BLaER1 (cell line): Measurements from ENCODE around the gene ATP5PB.
A peak's percentile ranks its signal among the peaks of the same experiment; 100 is the strongest.

Source experiments
- H3K27ac ChIP-seq: shearing (Covaris generic); formaldehyde crosslinking; 2 replicates; pipeline ENCODE4 v1.8.1; 2022
- H3K27me3 ChIP-seq: shearing (Covaris generic); formaldehyde crosslinking; 2 replicates; pipeline ENCODE4 v1.8.1; 2022
- H3K36me3 ChIP-seq: shearing (Covaris generic); formaldehyde crosslinking; 2 replicates; pipeline ENCODE4 v1.8.1; 2022
- H3K4me1 ChIP-seq: shearing (Covaris generic); formaldehyde crosslinking; 2 replicates; pipeline ENCODE4 v1.8.1; 2022
- H3K4me2 ChIP-seq: shearing (Covaris generic); formaldehyde crosslinking; 2 replicates; pipeline ENCODE4 v1.8.1; 2022
- H3K4me3 ChIP-seq: shearing (Covaris generic); formaldehyde crosslinking; 2 replicates; pipeline ENCODE4 v1.8.1; 2022
- H3K9ac ChIP-seq: shearing (Covaris generic); formaldehyde crosslinking; 2 replicates; pipeline ENCODE4 v1.8.1; 2022
- H3K9me3 ChIP-seq: shearing (Covaris generic); formaldehyde crosslinking; 2 replicates; pipeline ENCODE4 v1.8.1; 2022
- H4K20me1 ChIP-seq: shearing (Covaris generic); formaldehyde crosslinking; 2 replicates; pipeline ENCODE4 v1.8.1; 2022
- Cebpa-rat ChIP-seq: shearing (Covaris generic); IDR thresholded peaks from 2 replicates; pipeline ENCODE4 v1.8.1; 2022

ATP5PB gene

DNA sequence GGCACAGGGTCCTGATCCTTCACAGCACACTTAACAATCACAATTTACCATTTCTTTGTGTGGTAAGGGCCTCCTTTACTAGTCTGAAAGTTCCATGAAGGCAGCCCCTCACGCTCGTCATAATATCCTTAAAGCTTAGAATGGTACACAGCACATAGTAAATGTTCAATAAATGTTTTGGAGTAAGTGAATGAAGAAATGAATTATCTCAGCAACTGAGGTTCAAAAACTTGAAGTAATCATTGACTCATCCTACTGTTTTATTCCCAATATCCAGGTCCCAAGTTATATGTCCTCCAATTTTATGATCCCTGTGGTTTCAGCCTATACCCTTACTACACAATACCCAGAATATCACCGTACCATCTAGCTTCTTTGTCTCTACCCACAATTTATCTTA lies 22.3 kb downstream of the ATP5PB start:
- peaks cover 34% of the 10 kb centered on the region for H3K36me3 ChIP-seq
- peak overlapping the region; percentile 55 for H3K27ac ChIP-seq
- peak overlapping the region; percentile 16; the same call in 1 of the 2 replicates for H3K9ac ChIP-seq
- no peaks in the 10 kb centered on the region for H4K20me1 ChIP-seq
- TF ChIP-seq Cebpa-rat, result no peak
- no peaks in the 10 kb centered on the region for H3K9me3 ChIP-seq
- H3K27me3 ChIP-seq, result no peaks in the 10 kb centered on the region
- peak overlapping the region; percentile 75 for H3K4me2 ChIP-seq
- H3K4me1 ChIP-seq, result peaks cover 45% of the 10 kb centered on the region
- no peak overlapping the region for H3K4me3 ChIP-seq

DNA sequence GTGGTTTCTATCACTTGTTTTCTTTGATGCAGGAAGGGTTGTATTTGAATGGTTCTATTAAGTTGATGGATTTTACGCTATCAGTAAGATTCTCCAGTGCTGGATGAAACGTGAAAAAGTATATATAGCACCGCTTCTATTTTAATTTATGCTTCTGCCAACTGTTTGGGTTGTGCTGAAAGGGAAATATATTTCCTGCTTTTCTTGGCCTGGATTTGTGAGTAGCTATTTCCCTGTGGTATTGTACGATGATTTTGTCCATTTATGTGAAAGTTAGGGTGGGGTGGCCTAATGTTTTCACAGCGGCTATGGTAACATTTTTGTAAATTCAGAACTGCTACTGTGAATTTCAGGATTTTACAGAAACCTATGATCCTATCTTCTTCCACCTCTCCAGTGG lies 24.8 kb downstream of the ATP5PB start:
- Histone ChIP-seq H3K9me3 (no peaks in the 10 kb centered on the region), H3K27me3 (no peaks in the 10 kb centered on the region), H3K36me3 (peaks cover 13% of the 10 kb centered on the region), H3K9ac (peak overlapping the region; percentile 30; the same call in 1 of the 2 replicates), H3K27ac (peak overlapping the region; percentile 36), H4K20me1 (no peaks in the 10 kb centered on the region), H3K4me2 (peak overlapping the region; percentile 62), H3K4me3 (no peak overlapping the region), H3K4me1 (peaks cover 63% of the 10 kb centered on the region)
- TF ChIP-seq Cebpa-rat, result no peak

DNA sequence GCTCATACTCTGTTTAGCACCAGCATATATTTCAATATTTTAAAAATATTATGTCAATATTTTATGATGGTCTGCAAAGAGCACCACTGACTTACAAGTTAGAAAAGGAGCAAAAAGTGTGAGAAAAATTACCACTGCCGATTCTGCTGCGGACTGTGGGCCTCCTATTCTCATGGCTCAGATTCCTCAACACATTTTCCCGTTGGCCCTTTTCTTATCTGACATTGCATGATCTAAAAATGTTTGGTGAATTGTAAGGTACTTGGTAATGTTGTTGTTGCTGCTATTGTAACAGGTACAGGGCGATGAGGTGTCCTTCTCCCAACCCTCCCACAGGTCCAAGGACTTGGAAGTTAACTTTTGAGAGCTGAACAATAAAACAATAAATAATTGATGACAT lies 25.3 kb downstream of the ATP5PB start:
- Histone ChIP-seq H3K27me3 (no peaks in the 10 kb centered on the region), H3K9me3 (no peaks in the 10 kb centered on the region), H3K4me1 (peaks cover 63% of the 10 kb centered on the region), H3K4me2 (peak overlapping the region; percentile 62), H4K20me1 (no peaks in the 10 kb centered on the region), H3K9ac (0 out of 2 replicates have a peak overlapping the region, but pooled peaks have one; percentile 30), H3K36me3 (peaks cover 9% of the 10 kb centered on the region), H3K4me3 (no peak overlapping the region), H3K27ac (no peak overlapping the region)
- no peak for TF ChIP-seq Cebpa-rat

DNA sequence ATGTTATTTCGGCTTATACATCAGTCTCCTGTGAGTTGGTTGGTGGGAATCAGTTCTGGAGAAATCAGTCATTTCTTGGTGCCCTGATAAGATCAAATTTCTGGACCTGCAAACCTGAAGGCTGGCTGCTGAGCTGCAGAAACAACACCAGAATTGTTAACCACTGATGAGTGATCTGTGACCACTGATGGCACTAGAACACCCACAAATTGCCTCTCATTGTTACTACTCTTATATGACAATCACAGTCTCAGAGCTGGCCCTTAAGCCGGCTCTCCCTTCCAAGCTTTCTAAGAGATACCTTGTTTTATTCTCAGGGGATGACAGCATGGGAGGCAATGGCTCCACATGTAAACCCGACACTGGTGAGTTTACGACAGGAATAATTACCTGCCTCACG lies 26.4 kb downstream of the ATP5PB start:
- H3K4me2 ChIP-seq, result peak overlapping the region; percentile 80
- no peak for TF ChIP-seq Cebpa-rat
- H3K4me1 ChIP-seq, result peaks cover 60% of the 10 kb centered on the region
- H3K27me3 ChIP-seq, result no peaks in the 10 kb centered on the region
- no peak overlapping the region for H3K9ac ChIP-seq
- H4K20me1 ChIP-seq, result no peaks in the 10 kb centered on the region
- no peaks in the 10 kb centered on the region for H3K9me3 ChIP-seq
- H3K36me3 ChIP-seq, result no peaks in the 10 kb centered on the region; the same call in 1 of the 2 replicates
- peak overlapping the region; percentile 75 for H3K27ac ChIP-seq
- no peak overlapping the region for H3K4me3 ChIP-seq

DNA sequence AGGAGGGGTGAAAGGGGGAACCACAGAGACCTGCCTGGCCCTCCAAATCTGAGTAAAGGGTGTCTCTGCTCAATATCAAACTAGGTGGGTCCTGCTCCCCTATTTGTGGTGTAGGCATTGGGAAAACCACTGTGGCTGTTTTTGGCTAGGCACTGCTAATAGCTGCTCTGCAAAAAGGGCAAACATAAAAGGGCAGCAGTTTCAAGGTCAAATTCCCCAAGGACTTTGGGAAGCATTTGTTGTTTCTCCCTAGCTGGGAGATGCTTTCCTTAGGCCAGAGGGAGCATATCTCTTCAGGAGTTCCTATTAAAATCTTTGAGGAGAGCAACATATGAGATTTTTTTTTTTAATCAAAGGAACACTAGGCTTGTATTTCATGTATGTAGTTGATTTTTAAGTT lies 26.9 kb downstream of the ATP5PB start:
- Histone ChIP-seq H3K4me1 (peaks cover 56% of the 10 kb centered on the region), H3K9me3 (no peaks in the 10 kb centered on the region), H4K20me1 (no peaks in the 10 kb centered on the region), H3K27ac (peak overlapping the region; percentile 75), H3K36me3 (no peaks in the 10 kb centered on the region; the same call in 1 of the 2 replicates), H3K4me2 (peak overlapping the region; percentile 80), H3K4me3 (peak overlapping the region; percentile 15; the same call in 1 of the 2 replicates), H3K27me3 (no peaks in the 10 kb centered on the region), H3K9ac (peak overlapping the region; percentile 31)
- no peak for TF ChIP-seq Cebpa-rat

DNA sequence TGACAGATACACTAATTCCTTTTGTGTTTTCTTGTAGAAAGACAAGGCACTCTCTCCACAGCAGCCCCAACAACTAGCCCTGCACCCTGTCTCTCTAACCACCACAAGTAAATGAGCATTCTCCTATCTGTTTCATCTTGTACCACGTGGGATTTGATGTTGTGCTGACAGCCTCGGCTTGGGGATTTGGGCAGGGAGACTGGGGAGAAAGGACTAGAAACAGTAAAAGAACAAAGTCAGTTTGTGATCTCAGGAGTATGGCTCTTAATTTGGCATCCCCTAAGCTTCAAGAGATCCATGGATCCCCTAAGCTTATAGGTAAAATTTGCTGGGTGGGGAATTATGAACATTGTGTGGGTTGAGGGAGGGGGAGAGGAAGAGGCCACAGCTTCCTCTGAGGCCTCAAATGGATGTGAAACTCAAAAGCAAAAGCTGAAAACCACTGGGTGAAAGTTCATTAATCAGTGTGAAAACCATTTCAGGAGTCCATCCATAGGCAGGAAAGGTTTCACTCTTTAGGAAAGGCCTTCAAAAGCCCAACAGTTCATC lies 27.6 kb downstream of the ATP5PB start:
- Histone ChIP-seq H4K20me1 (no peaks in the 10 kb centered on the region), H3K9ac (peak overlapping the region; percentile 31), H3K36me3 (no peaks in the 10 kb centered on the region; the same call in 1 of the 2 replicates), H3K9me3 (no peaks in the 10 kb centered on the region), H3K4me1 (peaks cover 53% of the 10 kb centered on the region), H3K4me2 (peak overlapping the region; percentile 80), H3K27ac (peak overlapping the region; percentile 75), H3K4me3 (peak overlapping the region; percentile 15; the same call in 1 of the 2 replicates), H3K27me3 (no peaks in the 10 kb centered on the region)
- no peak for TF ChIP-seq Cebpa-rat

DNA sequence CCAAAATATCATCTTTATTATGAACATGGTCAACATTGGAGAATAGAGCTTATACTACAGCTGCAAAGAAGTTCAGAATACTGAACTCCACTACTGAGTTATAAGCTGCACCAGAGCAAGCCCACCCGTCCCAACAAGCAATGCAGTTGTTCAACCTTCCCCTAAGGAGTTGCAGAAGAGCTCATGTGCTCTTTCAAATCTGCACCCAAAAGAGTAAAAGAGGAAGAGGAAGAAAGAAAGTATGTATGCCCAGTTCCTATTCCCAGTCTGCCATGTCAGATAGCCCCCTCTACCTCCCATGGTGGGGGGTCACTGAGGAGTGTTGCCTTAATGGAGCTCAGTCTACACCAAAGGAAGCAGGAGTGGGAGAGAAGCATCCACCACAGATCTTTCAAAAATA lies 31.4 kb downstream of the ATP5PB start:
- H3K27ac ChIP-seq, result no peak overlapping the region
- H3K4me1 ChIP-seq, result peaks cover 33% of the 10 kb centered on the region
- H3K9me3 ChIP-seq, result no peaks in the 10 kb centered on the region
- no peak for TF ChIP-seq Cebpa-rat
- peak overlapping the region; percentile 5; the same call in 1 of the 2 replicates for H3K9ac ChIP-seq
- no peak overlapping the region for H3K4me2 ChIP-seq
- H3K27me3 ChIP-seq, result no peaks in the 10 kb centered on the region
- H3K36me3 ChIP-seq, result no peaks in the 10 kb centered on the region
- H3K4me3 ChIP-seq, result no peak overlapping the region
- no peaks in the 10 kb centered on the region for H4K20me1 ChIP-seq

DNA sequence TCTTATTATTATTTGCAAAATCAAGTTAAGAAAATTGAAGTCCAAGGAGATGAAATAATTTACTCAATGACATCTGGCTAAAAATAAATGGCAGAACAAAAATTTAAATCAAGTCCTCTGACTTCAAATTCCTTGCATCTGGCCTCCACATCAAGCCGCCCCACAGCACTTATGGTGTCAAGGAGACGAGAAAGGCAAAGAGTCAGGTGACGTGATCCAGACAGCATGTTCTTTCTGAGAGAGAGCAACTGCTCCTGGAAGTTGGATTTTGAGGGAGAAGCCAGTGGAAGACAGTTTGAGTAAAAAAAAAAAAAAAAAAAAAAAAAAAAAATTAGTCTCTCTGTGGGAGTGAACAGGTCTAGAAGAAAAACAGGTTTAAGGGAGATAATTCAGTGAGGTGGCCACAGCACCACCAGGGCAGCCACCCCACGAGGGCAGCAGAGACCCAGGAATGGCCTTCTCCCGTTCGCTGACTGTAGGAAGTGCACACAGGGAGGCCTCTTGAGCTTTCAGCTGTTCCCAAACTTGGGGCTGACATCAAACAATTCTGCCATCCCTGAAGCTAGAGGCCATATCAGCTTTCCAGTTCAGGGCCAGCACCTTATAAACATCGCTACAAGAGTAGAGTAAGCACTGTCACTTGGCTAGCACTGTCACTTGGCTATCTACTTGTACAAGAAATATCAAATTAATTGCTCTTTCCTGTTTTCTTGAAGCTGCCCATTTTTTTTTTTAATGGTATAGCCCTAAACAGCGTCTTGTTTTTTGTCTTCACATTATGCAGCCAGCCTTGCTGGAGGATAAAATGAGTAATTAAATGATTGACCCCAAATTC lies 32.3 kb downstream of the ATP5PB start:
- Histone ChIP-seq H3K4me2 (no peak overlapping the region), H3K27me3 (no peaks in the 10 kb centered on the region), H3K36me3 (no peaks in the 10 kb centered on the region), H3K4me1 (peaks cover 24% of the 10 kb centered on the region), H4K20me1 (no peaks in the 10 kb centered on the region), H3K9ac (no peak overlapping the region), H3K4me3 (no peak overlapping the region), H3K27ac (no peak overlapping the region), H3K9me3 (no peaks in the 10 kb centered on the region)
- no peak for TF ChIP-seq Cebpa-rat

DNA sequence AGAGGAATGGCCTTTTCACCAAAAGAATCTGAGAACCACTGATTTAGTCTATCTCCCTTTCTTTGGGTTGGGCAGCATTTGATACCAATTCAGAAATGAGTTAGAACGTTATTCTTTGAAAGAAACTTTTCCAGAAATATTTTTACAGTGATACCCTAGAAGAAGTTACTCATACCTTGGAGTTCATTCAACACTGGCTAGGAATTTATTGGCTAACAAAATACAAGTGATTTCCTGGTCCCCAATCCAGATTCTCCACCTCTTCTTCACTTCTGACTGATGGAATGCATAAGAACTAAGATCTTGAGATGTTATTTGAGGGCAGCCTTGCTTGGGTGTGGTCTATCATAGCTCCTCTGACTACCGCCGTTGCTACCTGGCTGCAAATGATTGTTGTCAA lies 33.9 kb downstream of the ATP5PB start:
- no peak overlapping the region for H3K9ac ChIP-seq
- H3K36me3 ChIP-seq, result no peaks in the 10 kb centered on the region
- no peak for TF ChIP-seq Cebpa-rat
- peaks cover 8% of the 10 kb centered on the region for H3K4me1 ChIP-seq
- H3K4me3 ChIP-seq, result no peak overlapping the region
- no peaks in the 10 kb centered on the region for H3K9me3 ChIP-seq
- no peaks in the 10 kb centered on the region for H4K20me1 ChIP-seq
- no peak overlapping the region for H3K4me2 ChIP-seq
- H3K27ac ChIP-seq, result no peak overlapping the region
- H3K27me3 ChIP-seq, result no peaks in the 10 kb centered on the region

DNA sequence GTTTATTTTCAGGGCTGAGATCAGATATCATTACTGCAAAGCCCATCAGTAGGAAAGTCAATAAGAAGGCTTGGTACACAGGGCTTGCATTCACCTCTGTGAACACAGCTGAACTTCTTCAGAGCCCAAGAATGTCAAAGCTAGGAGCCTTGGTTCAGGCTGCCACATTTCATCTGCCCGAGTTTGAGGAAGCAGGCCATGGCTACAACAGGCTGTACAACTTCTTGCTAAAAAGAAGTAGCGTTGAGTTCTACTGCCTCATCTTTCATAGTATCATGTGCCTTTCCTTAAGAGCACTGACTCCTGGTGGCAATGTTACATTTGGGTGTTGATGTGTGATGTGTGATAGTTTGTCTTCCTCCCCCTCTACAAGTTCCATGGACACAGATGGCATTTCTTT lies 34.6 kb downstream of the ATP5PB start:
- no peak overlapping the region for H3K4me3 ChIP-seq
- H3K36me3 ChIP-seq, result no peaks in the 10 kb centered on the region
- no peaks in the 10 kb centered on the region for H3K27me3 ChIP-seq
- H3K9ac ChIP-seq, result no peak overlapping the region
- TF ChIP-seq Cebpa-rat, result no peak
- no peak overlapping the region for H3K27ac ChIP-seq
- H4K20me1 ChIP-seq, result no peaks in the 10 kb centered on the region
- H3K4me1 ChIP-seq, result 0 out of 2 replicates have a peak, but pooled peaks cover 6% of the 10 kb centered on the region
- H3K9me3 ChIP-seq, result no peaks in the 10 kb centered on the region
- H3K4me2 ChIP-seq, result no peak overlapping the region
